ENCODE results near the gene NTHL1. TPM values are rescaled to one million over a fixed set of nuclear protein-coding genes. Genes with fewer than 3 reads are reported as not detected.
A peak's percentile ranks its signal among the peaks of the same experiment; 100 is the strongest.

The NTHL1 gene
- total RNA-seq, 6 donors from 2014 or later = 17.8 to 43.6 (median 28.8) TPM

DNA sequence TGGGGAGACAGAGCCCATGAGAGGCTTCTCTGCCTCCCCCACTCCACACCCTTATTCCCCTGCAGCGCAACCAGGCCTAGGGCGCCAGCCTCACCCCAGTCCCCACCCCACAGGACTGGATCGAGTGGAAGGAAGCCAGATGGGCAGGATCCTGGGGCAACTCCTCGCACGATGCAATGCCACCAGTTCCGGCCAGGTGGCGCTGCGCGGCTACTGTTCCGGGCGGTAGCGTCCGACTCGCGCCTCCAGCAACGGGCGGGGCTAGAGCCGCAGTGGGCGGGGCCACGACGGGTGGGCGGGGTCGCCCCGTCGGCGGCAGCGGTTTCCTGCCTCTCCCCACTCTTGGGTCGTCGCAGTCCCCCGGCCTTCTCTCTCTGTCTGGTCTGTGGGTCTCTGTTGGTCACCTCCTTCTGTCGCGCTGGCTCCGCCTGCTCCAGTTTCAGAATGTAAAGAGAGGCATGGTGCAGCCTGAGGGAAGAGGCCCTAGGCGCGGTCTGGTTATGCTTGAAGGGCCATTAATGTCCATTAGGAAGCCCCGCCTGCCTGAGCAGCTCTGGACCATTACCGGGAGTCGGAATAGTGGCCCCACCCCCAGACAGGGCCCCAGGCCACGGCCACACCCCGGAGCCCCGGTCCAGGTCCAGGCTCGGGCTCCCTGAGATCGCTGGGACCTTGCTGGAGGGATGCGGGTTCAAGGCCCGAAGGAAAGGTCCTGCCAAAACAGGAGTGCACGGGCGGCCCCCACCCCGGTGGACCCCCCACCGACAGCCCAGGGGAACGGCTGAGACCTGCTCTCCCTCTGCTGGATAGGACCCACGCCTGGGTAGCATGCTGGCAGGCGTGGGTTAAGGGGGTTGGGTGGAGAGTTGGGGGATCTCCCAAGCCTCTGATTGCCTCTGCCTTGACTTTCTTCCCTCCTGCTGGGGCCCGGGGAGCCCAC, 24.3 kb downstream of the NTHL1 start:
- Histone ChIP-seq H3K36me3 (no peaks in the 10 kb centered on the region), H3K27me3 (peaks cover 0 to 28% (median 19%) of the 10 kb centered on the region in 4 donors), H3K27ac (peak overlapping the region; percentile 71 to 95 (median 84)), H3K4me1 (peaks cover 47 to 76% (median 57%) of the 10 kb centered on the region in 4 donors), H3K4me3 (peak overlapping the region in 3 of 4 donors; percentile 39 to 47 (median 43)), H3K9me3 (no peaks in the 10 kb centered on the region)
- TF ChIP-seq POLR2A (IDR thresholded peaks at IDR 0.05) (peak in 2 of 4 donors; percentile 49 to 65), CTCF (IDR thresholded peaks at IDR 0.05) (peak; percentile 99 to 100 (median 99)), POLR2AphosphoS5 (IDR thresholded peaks at IDR 0.05) (peak; percentile 67 to 73), EP300 (IDR thresholded peaks at IDR 0.05) (no peak)
- WGBS, 2 donors = 12 to 50% methylated on average over 1 to 50 of the region's 53 CpGs
- ATAC-seq (ENCODE audit: low FRiP score in 2 of 2) (peak; percentile 97), DNase-seq (peak; percentile 96 to 100)

- peaks cover 44 to 70% (median 53%) of the 10 kb centered on the region in 4 donors for H3K4me1 ChIP-seq
- TF ChIP-seq CTCF (IDR thresholded peaks at IDR 0.05) (no peak), POLR2A (IDR thresholded peaks at IDR 0.05) (no peak), EP300 (IDR thresholded peaks at IDR 0.05) (no peak), POLR2AphosphoS5 (IDR thresholded peaks at IDR 0.05) (no peak)
These were observed 24.9 kb downstream of the NTHL1 start for GRCh38 chr16:2022723-2023091.

GRCh38 chr16:2019921-2020831, 27.5 kb downstream of the NTHL1 start:
- peak overlapping the region in 2 of 4 donors; percentile 2 to 8 for H3K4me3 ChIP-seq
- peaks cover 0 to 28% (median 19%) of the 10 kb centered on the region in 4 donors for H3K27me3 ChIP-seq
- peak in 1 of 2 donors; percentile 86 for DNase-seq

More at GRCh38 chr16:2022723-2023091, 24.9 kb downstream of the NTHL1 start:
- peak overlapping the region in 3 of 4 donors; percentile 39 to 47 (median 43) for H3K4me3 ChIP-seq
- H3K27ac ChIP-seq = peak overlapping the region in 2 of 4 donors; percentile 80 to 95
- ATAC-seq (ENCODE audit: low FRiP score in 2 of 2) (peak; percentile 32 to 37), DNase-seq (no peak)
- H3K27me3 ChIP-seq = peaks cover 0 to 28% (median 19%) of the 10 kb centered on the region in 4 donors
- 0 to 4% methylated on average over 10 to 12 of the region's 14 CpGs for WGBS, 2 donors
- no peaks in the 10 kb centered on the region for H3K9me3 ChIP-seq
- H3K36me3 ChIP-seq = no peaks in the 10 kb centered on the region

More at GRCh38 chr16:2019921-2020831, 27.5 kb downstream of the NTHL1 start:
- Histone ChIP-seq H3K27ac (no peak overlapping the region), H3K9me3 (no peaks in the 10 kb centered on the region), H3K4me1 (peaks cover 32 to 54% (median 38%) of the 10 kb centered on the region in 4 donors), H3K36me3 (no peaks in the 10 kb centered on the region)
- no peak for ATAC-seq (ENCODE audit: low FRiP score in 2 of 2)
- no peak for TF ChIP-seq EP300 (IDR thresholded peaks at IDR 0.05)
- peak in 1 of 6 experiments; percentile 6 for TF ChIP-seq CTCF (IDR thresholded peaks at IDR 0.05)
- no peak for TF ChIP-seq POLR2AphosphoS5 (IDR thresholded peaks at IDR 0.05)
- WGBS, 2 donors = 1 to 2% methylated on average over 22 to 36 of the region's 96 CpGs
